HEK293 (cell line): Measurements from ENCODE around the gene HHAT.

Experiments
- CTCF ChIP-seq: fragments of 450-650 bp; formaldehyde crosslinking; IDR thresholded peaks from 2 replicates; pipeline ENCODE4 v1.5.1; 2016; ENCODE audit warnings: missing biosample characterization, missing genetic modification characterization
- PRDM2 ChIP-seq: fragments of 450-650 bp; formaldehyde crosslinking; IDR thresholded peaks from 2 replicates; pipeline ENCODE4 v1.5.1; 2016; ENCODE audit warnings: missing biosample characterization, missing genetic modification characterization, borderline replicate concordance
- REPIN1 ChIP-seq: fragments of 450-650 bp; formaldehyde crosslinking; IDR thresholded peaks from 2 replicates; pipeline ENCODE4 v1.5.1; 2017; ENCODE audit warnings: missing biosample characterization, missing genetic modification characterization, low read depth
- TCF7L2 ChIP-seq: IDR thresholded peaks from 2 replicates; pipeline ENCODE4 v1.6.1; 2011; ENCODE audit warnings: low read depth, mild to moderate bottlenecking, inconsistent platforms, low read length, moderate library complexity, borderline replicate concordance
- ZBTB48 ChIP-seq: fragments of 450-650 bp; formaldehyde crosslinking; IDR thresholded peaks from 2 replicates; pipeline ENCODE4 v1.5.1; 2016; ENCODE audit warnings: missing biosample characterization, missing genetic modification characterization
- ZBTB49 ChIP-seq: fragments of 450-650 bp; formaldehyde crosslinking; IDR thresholded peaks from 2 replicates; pipeline ENCODE4 v1.5.1; 2016; ENCODE audit warnings: missing biosample characterization, missing genetic modification characterization, low read depth
- ZNF433 ChIP-seq: fragments of 450-650 bp; formaldehyde crosslinking; IDR thresholded peaks from 2 replicates; pipeline ENCODE4 v1.5.1; 2016; ENCODE audit warnings: missing biosample characterization, missing genetic modification characterization, low read depth
- TF ChIP-seq, protein P1 (sequence below): fragments of 450-650 bp; formaldehyde crosslinking; IDR thresholded peaks from 2 replicates; pipeline ENCODE4 v1.5.1; 2016; ENCODE audit warnings: missing biosample characterization, missing genetic modification characterization

- TF ChIP-seq CTCF: no peak
- TF ChIP-seq PRDM2 (tag by site-specific recombination): no peak
- TF ChIP-seq, protein P1, sequence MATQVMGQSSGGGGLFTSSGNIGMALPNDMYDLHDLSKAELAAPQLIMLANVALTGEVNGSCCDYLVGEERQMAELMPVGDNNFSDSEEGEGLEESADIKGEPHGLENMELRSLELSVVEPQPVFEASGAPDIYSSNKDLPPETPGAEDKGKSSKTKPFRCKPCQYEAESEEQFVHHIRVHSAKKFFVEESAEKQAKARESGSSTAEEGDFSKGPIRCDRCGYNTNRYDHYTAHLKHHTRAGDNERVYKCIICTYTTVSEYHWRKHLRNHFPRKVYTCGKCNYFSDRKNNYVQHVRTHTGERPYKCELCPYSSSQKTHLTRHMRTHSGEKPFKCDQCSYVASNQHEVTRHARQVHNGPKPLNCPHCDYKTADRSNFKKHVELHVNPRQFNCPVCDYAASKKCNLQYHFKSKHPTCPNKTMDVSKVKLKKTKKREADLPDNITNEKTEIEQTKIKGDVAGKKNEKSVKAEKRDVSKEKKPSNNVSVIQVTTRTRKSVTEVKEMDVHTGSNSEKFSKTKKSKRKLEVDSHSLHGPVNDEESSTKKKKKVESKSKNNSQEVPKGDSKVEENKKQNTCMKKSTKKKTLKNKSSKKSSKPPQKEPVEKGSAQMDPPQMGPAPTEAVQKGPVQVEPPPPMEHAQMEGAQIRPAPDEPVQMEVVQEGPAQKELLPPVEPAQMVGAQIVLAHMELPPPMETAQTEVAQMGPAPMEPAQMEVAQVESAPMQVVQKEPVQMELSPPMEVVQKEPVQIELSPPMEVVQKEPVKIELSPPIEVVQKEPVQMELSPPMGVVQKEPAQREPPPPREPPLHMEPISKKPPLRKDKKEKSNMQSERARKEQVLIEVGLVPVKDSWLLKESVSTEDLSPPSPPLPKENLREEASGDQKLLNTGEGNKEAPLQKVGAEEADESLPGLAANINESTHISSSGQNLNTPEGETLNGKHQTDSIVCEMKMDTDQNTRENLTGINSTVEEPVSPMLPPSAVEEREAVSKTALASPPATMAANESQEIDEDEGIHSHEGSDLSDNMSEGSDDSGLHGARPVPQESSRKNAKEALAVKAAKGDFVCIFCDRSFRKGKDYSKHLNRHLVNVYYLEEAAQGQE (tag by site-specific recombination): no peak
- TF ChIP-seq ZBTB49: no peak
- TF ChIP-seq REPIN1 (tag by site-specific recombination): no peak
- TF ChIP-seq ZNF433: no peak
- no peak for TF ChIP-seq ZBTB48
- TF ChIP-seq TCF7L2: no peak
Measured at GRCh38 chr1:210690236-210690635, 361.5 kb downstream of the HHAT start.
